GM18858 (cell line): ENCODE results near the gene CLDN19.

Experiments
- ATAC-seq: cut with Tn5 transposase; IDR thresholded peaks from one replicate; pipeline ENCODE4 v1.9.1; 2021; ENCODE audit not compliant: unreplicated experiment

Gene CLDN19, protein sequence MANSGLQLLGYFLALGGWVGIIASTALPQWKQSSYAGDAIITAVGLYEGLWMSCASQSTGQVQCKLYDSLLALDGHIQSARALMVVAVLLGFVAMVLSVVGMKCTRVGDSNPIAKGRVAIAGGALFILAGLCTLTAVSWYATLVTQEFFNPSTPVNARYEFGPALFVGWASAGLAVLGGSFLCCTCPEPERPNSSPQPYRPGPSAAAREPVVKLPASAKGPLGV

DNA sequence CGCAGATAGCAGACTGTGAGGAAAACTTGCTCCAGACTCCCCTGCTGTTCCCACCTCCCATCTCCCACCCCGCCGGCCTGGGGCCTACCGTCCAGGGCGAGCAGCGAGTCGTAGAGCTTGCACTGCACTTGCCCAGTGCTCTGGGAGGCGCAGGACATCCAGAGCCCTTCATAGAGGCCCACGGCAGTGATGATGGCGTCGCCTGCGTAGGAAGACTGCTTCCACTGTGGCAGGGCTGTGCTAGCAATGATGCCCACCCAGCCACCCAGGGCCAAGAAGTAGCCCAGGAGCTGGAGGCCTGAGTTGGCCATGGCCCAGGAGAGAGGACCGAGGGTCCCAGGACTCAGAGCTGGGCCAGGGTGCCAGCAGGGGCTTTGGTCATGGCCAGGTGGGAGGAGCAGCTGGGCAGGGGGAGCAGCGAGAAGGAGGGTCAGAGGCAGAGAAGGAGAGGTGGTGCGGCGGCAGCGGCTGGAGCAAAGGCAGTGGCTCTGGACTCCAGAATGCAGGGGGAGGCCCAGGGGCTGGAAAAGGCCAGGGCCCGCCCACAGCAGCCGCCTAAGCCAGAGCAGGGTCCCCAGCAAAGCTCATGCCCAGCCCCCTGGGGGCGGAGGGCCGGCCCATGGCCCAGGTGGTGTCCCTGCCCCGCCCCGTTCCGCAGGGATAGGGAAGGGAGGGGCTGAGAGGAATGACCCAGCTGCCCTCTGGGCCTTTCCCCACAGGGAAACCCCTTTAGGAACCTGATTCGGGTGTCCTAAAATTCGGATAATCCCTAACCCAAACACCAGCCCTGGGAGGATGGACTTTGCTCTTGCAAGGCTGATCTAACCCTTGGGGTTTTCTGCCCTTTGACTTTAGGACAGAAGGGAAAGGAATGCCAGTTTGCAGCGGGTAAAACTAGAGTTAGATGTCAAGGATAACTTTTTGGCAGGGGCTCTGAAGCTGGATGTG is at the start of gene CLDN19:
Gene CLDN19, minus strand, starts transcription at position 484 of the 948 bp plus-strand sequence. Its CDS starts 173 bp downstream, at position 311.
- no peak for ATAC-seq

- no peak for ATAC-seq
Observed at GRCh38 chr1:42788021-42788420, 48.0 kb upstream of the CLDN19 start.

GRCh38 chr1:42786097-42786496 is 46.1 kb upstream of the CLDN19 start:
- ATAC-seq: no peak

DNA sequence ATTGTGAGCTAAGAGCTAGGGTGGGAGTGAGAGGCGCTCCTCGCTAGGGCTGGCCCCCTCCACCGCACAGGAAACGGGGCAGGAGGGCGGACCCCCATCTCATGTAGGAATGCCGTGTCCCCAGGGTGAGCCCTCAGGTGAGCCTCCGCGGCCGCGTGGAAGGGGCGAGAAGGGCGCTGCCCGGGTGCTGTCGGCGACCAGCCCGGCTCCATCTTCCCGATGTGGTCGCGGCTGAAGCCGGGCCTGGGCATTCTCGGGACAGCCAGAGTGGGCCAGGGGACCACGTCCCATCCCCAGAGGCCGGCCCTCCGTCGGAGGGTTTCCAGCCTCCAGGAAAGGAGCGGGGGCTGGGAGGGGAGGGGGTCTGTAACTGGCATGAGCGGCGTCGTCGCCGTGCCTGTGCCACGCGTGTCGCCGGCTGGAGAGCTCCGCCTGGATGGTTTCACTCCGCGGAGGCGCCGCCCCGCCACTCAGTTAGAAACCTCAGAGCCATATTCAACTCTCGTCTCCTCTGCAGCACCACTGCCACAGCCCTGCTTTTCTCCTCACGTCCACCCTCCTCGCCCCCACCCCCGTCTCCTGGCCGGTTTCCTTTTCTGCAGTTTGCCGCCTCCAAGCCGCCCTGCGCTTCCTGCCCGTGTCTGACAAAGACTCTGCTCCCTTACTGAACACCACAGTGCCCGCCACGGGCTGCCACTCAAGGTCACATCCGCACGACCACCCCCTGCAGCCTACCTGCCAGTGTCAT is 45.1 kb upstream of the CLDN19 start, which contains the start of gene TMEM269:
Gene TMEM269, plus strand, starts transcription at position 46 of the 748 bp plus-strand sequence. CDS start 4,903 bp downstream, outside the sequence.
- ATAC-seq: no peak

DNA sequence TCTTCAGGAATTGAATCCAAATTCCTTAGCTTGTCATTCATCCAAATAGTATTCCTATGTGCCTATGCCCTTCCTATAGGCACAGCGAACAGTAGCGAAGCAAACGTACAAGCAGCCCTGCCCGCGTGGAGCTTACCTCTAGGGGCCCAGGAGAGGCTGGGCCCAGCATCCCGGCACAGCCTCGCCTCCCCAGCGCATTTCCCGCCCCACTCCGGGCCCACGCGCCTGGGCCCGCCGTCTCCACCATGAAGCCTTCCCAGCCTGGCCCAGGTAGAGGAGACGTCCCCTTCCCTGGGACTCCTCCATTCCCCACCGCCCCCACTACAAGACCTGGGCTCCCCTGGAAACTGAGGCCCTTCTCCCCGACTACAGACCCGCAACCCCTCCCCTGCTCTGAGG is 44.5 kb upstream of the CLDN19 start:
- ATAC-seq: no peak

GRCh38 chr1:42783092-42783491 is 43.1 kb upstream of the CLDN19 start:
- no peak for ATAC-seq

DNA sequence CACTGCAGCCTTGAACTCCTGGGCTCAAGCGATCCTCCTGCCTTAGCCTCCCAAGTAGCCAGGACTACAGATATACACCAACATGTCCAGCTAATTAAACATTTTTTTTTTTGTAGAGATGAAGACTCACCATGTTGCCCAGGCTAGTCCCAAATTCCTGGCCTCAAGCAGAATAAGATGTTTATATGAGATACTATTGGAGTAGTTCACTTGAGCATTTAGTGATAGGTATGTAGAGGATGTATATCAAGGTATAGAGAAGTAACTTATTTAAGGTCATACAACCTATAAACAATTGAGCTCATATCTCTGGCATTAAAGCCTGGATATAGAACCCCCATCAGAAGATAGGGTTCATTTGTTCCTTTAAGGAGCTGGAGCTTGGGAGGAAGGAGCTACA is 40.1 kb upstream of the CLDN19 start:
- ATAC-seq: no peak

GRCh38 chr1:42779725-42780124 is 39.7 kb upstream of the CLDN19 start:
- ATAC-seq: no peak

DNA sequence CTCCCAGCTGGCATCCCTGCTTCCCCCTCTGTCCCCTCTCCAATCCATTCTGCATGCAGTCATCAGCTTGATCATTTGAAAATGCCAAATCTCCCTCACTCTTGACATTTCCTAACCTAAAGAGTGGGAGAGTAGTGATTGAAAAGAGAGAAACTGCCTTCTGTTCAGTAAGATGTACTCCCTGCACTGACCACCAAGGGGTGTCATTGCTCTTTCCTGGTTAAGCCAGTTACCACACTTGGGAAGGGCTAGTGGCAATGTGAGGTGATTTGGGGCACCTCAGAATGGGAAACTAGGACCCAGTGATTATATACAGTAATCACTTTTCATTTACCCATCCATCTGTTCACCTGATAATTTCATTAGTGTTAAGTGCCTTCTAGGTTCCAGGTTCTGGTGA is 37.8 kb upstream of the CLDN19 start:
- no peak for ATAC-seq

DNA sequence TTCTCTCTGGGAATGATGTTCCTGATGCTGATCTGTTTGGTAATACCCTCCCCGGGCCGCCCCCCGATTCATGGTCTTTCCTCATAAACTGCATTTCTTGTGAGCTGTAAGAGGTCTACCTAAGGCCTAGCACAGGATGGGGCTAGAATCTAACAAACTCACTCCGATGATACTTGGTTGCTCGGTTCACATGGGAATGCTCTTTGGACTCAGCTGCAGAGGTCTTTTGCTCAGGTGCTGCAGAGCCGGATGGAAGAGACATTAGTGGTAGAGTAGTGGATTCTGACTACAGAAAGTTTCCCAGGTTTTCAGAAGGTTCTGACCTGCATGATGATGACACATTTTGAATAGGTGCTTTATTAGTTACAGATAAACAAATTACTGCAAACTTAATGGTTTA is 36.5 kb upstream of the CLDN19 start:
- ATAC-seq: no peak

- no peak for ATAC-seq
Observed at GRCh38 chr1:42774928-42775526, 35.0 kb upstream of the CLDN19 start.

DNA sequence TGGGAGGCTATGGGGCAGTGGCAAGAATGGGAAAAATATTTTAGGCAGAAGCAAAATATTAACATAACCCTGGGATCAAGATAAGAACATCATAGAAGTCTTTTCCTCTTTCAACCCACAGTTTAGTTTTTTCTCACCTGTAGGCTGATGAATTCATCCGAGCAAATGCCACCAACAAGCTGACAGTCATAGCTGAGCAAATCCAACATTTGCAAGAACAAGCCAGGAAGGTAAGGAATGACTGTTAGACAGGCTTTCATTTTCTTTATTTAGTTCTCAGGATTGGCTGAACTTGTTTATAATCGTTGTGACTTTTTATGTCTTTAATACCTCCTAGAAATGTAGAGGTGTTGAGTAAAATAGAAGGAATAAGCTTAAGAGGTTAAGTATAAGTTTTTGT is 33.4 kb upstream of the CLDN19 start:
- ATAC-seq: no peak

DNA sequence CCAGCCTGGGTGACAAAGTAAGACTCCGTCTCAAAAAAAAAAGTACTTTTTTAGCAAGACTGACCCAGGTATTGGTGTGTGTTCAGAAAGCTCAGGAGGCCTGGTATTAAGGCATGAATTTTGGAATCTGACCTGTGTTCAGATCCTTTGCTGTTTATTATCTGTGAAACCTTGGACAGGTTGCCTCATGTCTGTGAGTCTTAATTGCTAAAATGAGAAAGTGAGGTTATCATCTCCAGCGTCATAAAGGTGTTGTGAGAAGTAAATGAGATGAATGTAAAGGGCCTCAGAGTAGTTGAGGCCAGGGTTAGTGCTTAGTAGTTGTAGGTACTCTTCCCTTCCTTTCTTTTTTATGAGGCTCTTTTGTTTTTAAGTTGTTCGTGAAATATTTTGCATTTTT is 29.8 kb upstream of the CLDN19 start:
- no peak for ATAC-seq

DNA sequence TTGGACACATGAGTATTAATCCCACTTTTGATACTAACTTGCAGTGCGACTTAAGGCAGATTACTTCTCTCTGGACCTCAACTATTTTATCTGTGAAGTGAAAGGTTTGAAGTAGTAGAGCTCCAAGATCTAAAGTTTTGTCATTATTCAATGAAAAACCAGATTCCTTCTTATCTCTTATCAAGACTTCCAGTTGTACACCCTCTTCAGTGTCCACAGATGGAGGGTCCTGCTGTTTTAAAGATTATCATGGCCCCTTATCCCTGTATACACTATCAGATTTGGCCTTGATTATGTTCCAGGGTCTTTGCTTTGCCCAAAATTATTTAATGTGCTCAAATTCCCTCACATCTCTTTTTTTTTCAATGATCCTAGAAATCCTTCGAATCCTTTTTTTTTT is 28.1 kb upstream of the CLDN19 start:
- ATAC-seq: no peak

DNA sequence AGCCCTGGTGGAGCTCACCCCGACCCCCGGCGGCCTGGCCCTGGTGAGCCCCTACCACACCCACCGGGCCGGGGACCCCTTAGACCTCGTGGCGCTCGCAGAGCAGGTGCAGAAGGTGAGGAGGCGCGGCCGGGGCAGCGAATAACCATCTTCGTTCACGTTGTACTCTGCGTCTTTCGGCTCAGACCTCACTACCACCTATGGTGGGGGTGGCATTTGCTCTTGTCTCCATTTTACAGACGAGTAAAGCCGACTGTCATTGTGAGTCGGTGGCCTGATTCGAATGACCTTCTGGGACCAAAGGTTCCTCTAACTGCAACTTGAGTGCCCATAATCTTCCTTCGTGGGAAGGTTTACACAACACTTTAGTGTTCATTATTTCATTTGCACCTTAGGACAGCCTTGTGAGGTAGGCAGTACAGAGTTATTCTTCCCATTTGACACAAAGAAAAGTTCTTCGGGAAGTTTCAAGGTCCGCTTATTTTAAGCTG is 27.5 kb upstream of the CLDN19 start:
- ATAC-seq: peak; percentile 10

- peak; percentile 87 for ATAC-seq
Observed at GRCh38 chr1:42766741-42767509, 26.9 kb upstream of the CLDN19 start, which contains the start of the genes C1orf50 and P3H1. Gene C1orf50 (plus strand): TSS chr1:42767249. CDS start chr1:42767312, 63 bp downstream. Gene P3H1 (minus strand): TSS chr1:42767028. CDS start chr1:42766971, 57 bp downstream.

DNA sequence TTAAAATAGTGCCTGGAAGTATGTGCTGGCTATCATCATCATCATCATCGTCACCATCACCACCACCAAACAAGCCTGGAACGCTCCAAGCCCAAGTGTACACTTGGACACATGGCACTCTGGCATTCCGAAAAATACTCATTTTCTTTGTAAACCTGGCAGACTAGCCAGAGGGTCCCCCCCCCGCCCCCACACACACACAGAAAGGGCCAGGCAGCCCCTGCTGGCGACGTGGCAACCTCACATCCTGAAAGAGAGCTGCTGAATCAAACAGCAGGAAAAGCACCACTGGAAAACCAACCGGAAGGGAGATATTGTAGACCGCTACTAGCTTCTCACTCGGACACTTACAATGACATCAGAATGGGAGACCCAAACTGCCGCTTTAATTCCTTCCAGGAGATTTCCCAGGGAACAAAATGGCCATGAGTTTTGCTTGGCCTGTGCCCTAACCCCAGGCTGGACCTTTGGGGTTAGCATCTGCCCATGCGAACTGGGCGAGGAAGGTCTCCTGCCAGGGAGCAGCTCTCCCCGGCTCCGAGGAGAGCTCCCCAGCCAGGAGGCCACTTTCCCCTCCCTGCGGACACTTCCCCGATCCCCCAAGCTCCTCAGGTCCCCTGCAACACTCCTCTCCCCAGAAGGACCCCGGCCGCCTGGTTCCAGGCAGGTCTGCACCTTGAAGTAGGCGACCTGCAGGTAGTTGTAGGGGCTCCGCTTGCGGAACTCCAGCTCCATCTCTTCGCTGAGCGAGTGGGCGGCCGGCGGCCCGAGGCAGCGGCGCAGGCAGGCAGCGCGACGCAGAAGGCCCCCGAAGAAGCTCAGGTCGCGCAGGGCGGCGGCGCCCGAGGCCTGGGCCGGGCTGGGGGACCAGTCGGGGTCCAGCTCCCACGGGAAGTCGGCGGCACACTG is 26.1 kb upstream of the CLDN19 start:
- ATAC-seq: peak; percentile 12

GRCh38 chr1:42765269-42765668 is 25.2 kb upstream of the CLDN19 start:
- no peak for ATAC-seq

DNA sequence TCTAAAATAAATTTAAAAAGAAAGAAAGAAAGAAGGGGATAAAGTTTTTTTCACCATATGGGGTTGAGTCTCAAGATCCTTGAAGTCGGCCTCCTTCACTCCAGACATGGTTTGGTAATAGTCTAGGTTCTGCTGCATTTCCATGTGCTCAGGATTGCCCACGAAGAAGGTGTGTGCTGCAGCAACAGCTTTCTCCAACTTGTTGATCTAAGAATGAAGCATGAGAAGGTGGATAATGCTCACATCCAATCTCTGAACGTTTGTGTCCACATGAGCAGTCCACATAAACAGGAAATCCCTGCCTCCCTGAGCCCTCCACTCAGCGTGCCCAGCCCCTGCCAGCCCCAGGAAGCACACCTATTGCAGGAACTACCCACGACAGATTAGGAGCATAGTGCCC is 22.2 kb upstream of the CLDN19 start:
- ATAC-seq: no peak
